Large intestine (tissue), 3 donors: ENCODE measurements around the gene P2RX3. TPM values are rescaled to one million over a fixed set of nuclear protein-coding genes. Genes with fewer than 3 reads are reported as not detected.
A peak's percentile ranks its signal among the peaks of the same experiment; 100 is the strongest.

Source experiments
- DNase-seq, 2 donors: peaks; one replicate each; pipeline versions ENCODE4 v3.0.0 to v3.0.0-alpha.2; 2013
- H3K27ac ChIP-seq: one replicate; pipeline ENCODE4 v1.5.1; 2013; ENCODE audit warnings: low read length
- H3K27me3 ChIP-seq: 2 replicates; pipeline ENCODE4 v1.6.1; 2013; ENCODE audit warnings: low read length; ENCODE audit not compliant: control insufficient read depth, insufficient read depth
- H3K36me3 ChIP-seq: 2 replicates; pipeline ENCODE4 v1.6.1; 2013; ENCODE audit warnings: low read length; ENCODE audit not compliant: control insufficient read depth, insufficient read depth
- H3K4me1 ChIP-seq: one replicate; pipeline ENCODE4 v1.6.1; 2013; ENCODE audit warnings: low read length; ENCODE audit not compliant: control insufficient read depth, insufficient read depth
- H3K4me3 ChIP-seq: one replicate; pipeline ENCODE4 v1.5.1; 2013; ENCODE audit warnings: low read length
- H3K9me3 ChIP-seq: one replicate; pipeline ENCODE4 v1.6.1; 2013; ENCODE audit warnings: mild to moderate bottlenecking, low read depth, low read length, moderate library complexity; ENCODE audit not compliant: control insufficient read depth
- WGBS: methylation state at CpG from one replicate; pipeline ENCODE4 v1.1.5; 2013; ENCODE audit warnings: low lambda C conversion rate; ENCODE audit not compliant: insufficient coverage; 5-methylcytosine and 5-hydroxymethylcytosine counted together
- polyA plus RNA-seq: library from polyadenylated mRNA; unstranded; fragments of 120-200 nt; gene quantifications from one replicate; pipeline ENCODE4 v1.2.1, GENCODE V29; 2013

The P2RX3 gene
- polyA plus RNA-seq, 1 donor: 2.1 TPM

DNA sequence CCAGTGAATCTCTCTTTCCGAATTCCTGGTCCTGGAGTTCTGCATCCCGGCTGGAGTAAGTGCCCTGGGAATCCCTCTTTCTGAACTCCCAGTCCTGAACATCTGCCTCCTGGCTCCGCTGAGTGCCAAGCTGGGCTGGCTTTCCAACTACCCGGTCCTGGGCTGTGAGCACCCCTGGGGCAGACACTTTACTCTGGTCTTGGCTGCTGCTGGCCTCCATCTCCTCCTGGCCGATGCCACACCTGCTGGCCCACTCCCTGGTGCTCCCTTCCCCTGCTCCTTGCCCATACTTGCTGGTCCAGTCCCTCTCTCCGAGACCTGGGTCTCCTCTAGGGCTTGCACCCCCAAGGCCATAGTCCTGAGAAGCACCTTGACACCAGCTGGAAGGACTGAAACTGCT lies 28.1 kb upstream of the P2RX3 start:
- peak overlapping the region; percentile 92 for H3K27ac ChIP-seq
- no peak overlapping the region for H3K4me3 ChIP-seq
- H3K4me1 ChIP-seq: peaks cover 70% of the 10 kb centered on the region

DNA sequence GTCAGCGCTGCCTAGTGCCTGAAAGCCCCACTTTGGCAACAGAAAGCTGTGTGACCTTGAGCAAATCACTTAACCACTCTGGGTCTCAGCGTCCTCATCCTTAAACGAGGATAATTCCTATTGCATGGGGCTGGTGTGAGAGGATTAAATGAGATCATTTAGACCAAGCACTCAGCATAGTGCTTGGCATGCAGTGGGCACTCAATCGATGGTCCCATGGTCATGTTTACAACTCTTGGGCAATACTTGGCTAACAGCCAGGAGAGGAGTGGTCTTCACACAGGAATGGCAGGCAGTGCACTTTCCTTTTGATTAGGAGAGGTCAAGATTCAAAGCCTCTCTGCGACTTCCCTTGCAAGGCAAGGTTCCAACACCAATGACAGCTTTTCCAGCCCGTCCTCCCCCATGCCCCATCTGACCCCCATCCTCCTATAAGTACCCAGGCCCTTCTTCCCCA lies 27.5 kb upstream of the P2RX3 start:
- Histone ChIP-seq H3K9me3 (no peaks in the 10 kb centered on the region), H3K4me3 (peak overlapping the region; percentile 60)
- DNase-seq: peak; percentile 67 to 83

More for the DNA sequence above, 28.1 kb upstream of the P2RX3 start:
- H3K27me3 ChIP-seq: no peaks in the 10 kb centered on the region
- no CpG with 5 or more reads among the region's 6 CpGs for WGBS
- no peaks in the 10 kb centered on the region for H3K9me3 ChIP-seq
- no peak for DNase-seq
- peaks cover 65% of the 10 kb centered on the region for H3K36me3 ChIP-seq

DNA sequence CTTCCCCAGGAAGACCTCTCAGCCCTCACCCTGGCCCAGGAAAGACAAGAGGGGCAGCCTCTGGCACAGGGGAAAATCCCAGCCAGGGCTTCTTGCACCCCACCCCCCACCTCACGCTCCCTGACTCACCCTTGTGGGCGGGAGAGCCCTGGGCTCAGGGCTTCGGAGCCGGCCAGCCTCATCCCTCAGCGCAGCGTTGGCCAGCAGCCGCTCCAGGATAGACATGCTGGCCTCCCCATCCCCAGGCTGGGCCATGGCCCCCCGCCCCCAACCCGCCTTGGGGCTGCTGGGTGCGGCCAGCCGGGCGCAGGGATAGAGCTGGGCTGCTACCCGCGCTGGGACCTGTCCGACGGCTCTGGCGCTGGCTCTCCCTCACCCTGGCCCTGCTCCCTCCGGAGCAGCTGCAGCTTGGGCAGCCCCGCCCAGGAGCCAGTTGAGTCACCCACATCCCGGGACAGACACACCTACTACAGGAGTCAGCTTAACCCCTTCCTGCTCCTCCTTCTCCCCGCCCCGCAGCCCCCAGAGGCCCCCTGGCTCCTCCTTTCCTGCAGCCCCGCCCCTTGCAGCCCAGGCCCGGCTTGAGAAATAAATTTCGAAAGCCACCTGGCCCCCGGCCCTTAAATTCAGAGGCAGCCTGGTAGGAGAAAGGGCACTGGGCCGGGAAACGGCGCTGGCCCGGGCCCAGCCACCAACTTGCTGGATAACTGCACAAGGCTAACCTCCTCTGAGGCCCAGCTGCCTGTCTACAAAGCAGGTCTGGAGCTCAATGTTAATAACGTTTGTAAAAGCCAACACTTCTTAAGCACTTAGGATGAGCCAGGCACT lies 26.8 kb upstream of the P2RX3 start:
- no CpG with 5 or more reads among the region's 31 CpGs for WGBS
- H3K36me3 ChIP-seq: peaks cover 68% of the 10 kb centered on the region
- peak overlapping the region; percentile 92 for H3K27ac ChIP-seq

More for the DNA sequence above, 27.5 kb upstream of the P2RX3 start:
- H3K27ac ChIP-seq: peak overlapping the region; percentile 92
- peaks cover 70% of the 10 kb centered on the region for H3K4me1 ChIP-seq
- peaks cover 63% of the 10 kb centered on the region for H3K36me3 ChIP-seq
- 100% methylated on average over 1 of the region's 6 CpGs for WGBS
- no peaks in the 10 kb centered on the region for H3K27me3 ChIP-seq

DNA sequence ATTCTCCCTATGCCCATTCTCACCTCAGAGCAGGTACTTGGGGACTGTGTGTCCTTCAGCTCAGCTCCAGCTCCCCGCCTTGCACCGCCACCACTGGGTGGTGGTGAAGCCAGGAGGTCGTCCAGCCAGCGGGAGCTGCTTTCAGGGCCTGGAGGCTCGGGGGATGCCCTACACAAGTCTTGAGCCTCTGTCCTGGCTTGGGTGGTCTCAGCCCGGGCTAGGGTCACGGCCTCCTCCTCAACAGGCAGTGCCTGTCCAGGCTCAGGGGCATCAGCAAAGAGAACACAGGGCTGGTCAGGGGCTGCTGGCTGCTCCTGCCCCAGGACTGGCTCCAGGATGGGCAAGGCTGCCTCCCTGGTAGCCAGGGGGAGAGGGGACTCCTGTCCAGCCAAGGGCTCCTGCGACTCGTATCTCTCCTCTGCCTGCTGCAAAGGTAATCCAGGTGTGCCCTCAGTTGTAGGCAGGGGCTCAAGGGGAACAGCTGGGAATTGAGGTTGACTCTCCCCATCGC lies 25.6 kb upstream of the P2RX3 start:
- Histone ChIP-seq H3K27me3 (no peaks in the 10 kb centered on the region), H3K27ac (peak overlapping the region; percentile 92), H3K4me1 (peaks cover 58% of the 10 kb centered on the region), H3K9me3 (no peaks in the 10 kb centered on the region), H3K4me3 (no peak overlapping the region), H3K36me3 (peaks cover 78% of the 10 kb centered on the region)
- WGBS: no CpG with 5 or more reads among the region's 10 CpGs
- no peak for DNase-seq

More for the DNA sequence above, 26.8 kb upstream of the P2RX3 start:
- Histone ChIP-seq H3K4me1 (peaks cover 68% of the 10 kb centered on the region), H3K9me3 (no peaks in the 10 kb centered on the region), H3K4me3 (peak overlapping the region; percentile 60), H3K27me3 (no peaks in the 10 kb centered on the region)
- DNase-seq: peak; percentile 95 to 97

DNA sequence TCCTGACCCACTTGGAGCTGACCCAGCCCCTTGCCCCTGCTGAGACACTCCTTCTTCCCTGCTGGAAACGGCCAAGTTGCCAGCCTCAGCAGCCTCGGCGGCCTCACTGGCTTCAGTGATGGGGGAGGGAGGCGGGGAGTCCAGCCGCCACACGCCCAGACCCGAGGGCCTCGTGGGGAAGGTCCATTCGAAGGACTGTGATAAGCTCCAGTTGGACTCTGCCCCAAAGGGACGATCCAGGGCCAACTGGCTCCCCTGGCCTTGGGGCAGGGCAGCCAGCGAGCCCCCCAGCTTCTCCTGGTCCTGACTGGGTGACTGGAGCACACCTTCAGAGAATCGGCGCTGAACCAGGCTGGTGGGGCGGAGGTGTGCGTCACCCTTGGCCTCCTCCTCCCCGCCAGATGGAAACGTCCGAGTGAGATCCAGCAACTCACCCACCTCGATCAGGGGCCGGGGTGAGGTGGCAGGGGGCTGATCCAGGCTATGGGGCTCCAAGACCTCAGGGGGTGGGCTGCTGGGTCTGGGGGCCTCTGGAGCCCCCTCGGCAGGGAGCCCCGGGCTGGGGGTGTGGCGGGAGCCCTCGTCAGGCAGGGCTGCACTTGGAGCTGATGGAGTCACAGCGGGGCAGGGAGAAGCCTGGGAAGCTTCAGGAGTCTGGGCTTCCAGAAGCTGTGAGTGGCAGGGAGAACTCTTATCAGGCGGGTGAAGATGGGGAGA lies 24.9 kb upstream of the P2RX3 start:
- peaks cover 53% of the 10 kb centered on the region for H3K4me1 ChIP-seq
- no CpG with 5 or more reads among the region's 26 CpGs for WGBS
- peak overlapping the region; percentile 92 for H3K27ac ChIP-seq
- no peak overlapping the region for H3K4me3 ChIP-seq
- H3K36me3 ChIP-seq: peaks cover 81% of the 10 kb centered on the region
- no peaks in the 10 kb centered on the region for H3K9me3 ChIP-seq
- DNase-seq: peak; percentile 74 to 90
- no peaks in the 10 kb centered on the region for H3K27me3 ChIP-seq

DNA sequence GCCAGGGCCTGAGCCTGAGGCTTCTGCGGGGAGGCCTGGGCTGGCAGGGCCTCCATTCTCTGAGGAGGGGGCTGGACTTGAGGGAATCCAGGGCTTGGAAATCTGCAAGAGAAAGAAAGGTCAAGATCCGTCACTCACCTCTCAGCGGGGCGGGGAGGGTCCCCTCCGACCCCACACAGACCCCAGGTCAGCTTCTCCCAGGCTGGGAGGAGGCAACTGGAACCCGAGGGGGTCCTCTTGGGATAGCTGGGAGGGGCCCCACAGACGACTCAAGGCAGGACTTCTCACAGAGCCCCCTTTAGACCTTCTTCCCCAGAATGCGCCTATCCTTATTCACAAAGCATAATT lies 24.4 kb upstream of the P2RX3 start:
- no peak overlapping the region for H3K4me3 ChIP-seq
- DNase-seq: no peak
- H3K4me1 ChIP-seq: peaks cover 50% of the 10 kb centered on the region
- no CpG with 5 or more reads among the region's 8 CpGs for WGBS
- peaks cover 80% of the 10 kb centered on the region for H3K36me3 ChIP-seq
- H3K27ac ChIP-seq: peak overlapping the region; percentile 92
- H3K9me3 ChIP-seq: no peaks in the 10 kb centered on the region
- H3K27me3 ChIP-seq: no peaks in the 10 kb centered on the region

DNA sequence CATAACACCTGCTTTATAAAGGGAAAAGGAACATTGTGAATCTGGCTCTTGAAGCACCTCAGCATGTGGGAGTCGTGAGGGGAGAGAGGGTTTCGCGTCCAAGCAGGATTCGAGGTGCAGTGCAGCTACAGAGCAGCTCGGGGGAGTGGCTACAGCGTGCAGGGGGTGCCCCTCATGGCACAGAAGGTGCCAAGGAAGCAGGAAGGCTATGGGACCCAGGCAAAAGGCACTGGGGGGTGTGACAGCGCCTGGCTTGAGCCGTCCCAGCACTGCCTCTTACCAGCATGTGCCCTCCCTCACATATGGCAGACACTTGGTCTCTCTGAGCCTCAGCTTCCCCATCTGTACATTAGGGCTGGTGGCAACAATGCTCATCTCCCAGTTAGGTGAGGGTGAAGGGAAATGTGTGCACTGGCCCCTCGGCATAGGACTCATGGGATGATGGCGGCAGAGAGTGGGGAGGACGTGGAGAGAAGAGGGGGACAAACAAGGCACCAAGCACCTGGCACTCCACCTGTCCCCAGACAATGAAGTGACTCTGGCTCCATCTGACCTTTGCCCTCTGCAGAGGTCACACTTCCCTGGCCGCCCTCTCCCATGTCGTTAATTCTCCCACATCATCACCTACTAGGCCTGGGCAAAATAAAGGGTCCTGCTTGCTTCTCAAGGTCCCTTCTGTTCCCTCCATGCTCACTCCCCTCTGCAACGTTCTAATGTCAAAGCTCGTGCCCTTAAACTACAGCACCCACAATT lies 23.8 kb upstream of the P2RX3 start:
- no peak overlapping the region for H3K4me3 ChIP-seq

DNA sequence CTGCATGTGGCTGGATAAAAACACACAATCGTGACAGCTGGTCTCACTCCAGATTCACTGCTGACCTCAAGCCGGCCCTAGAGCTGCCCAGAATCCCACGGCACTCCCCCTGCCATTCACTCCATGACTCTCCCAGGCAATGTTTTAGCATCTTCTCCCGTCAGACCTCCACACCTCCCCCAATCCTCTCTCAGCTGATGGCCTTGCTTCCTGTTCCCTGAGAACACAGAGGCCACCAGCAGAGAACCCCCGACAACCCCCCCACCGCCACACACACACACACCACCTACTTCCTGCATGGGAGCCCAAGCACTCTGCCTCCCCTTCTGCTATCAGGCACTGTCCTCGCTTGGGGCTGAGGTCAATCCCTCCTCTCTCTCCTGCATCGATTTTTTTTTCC lies 22.7 kb upstream of the P2RX3 start:
- Histone ChIP-seq H3K4me3 (no peak overlapping the region), H3K27me3 (no peaks in the 10 kb centered on the region), H3K27ac (no peak overlapping the region), H3K9me3 (no peaks in the 10 kb centered on the region), H3K4me1 (peaks cover 37% of the 10 kb centered on the region), H3K36me3 (peaks cover 74% of the 10 kb centered on the region)
- DNase-seq: peak in 1 of 2 donors; percentile 37
- WGBS: no CpG with 5 or more reads among the region's 8 CpGs

More for the DNA sequence above, 23.8 kb upstream of the P2RX3 start:
- no peaks in the 10 kb centered on the region for H3K9me3 ChIP-seq
- H3K4me1 ChIP-seq: peaks cover 44% of the 10 kb centered on the region
- H3K27me3 ChIP-seq: no peaks in the 10 kb centered on the region
- H3K27ac ChIP-seq: peak overlapping the region; percentile 92
- H3K36me3 ChIP-seq: peaks cover 77% of the 10 kb centered on the region
- no peak for DNase-seq
- WGBS: no CpG with 5 or more reads among the region's 15 CpGs

DNA sequence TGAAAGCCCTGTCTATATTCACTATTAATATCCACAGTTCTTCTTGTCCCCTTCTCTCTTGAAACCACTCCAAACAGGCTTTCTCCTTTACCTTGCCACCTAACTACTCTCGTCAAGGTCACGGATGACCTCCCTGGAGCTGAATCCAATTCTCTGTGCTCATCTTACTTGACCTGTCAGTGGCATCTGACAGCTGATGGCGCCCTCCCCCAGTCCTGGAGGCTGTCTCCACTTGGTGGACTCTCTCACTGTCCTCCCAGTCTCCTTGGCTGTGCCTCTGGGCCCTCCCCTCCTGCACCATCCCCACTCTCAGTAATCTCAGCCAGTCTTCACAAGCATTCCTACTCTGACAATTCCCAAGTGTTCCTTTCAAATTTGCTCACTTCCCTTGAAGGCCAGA lies 22.1 kb upstream of the P2RX3 start:
- H3K27me3 ChIP-seq: no peaks in the 10 kb centered on the region
- no peaks in the 10 kb centered on the region for H3K9me3 ChIP-seq
- peaks cover 77% of the 10 kb centered on the region for H3K36me3 ChIP-seq
- DNase-seq: no peak
- no peak overlapping the region for H3K27ac ChIP-seq
- no peak overlapping the region for H3K4me3 ChIP-seq
- H3K4me1 ChIP-seq: peaks cover 36% of the 10 kb centered on the region
- WGBS: no CpG with 5 or more reads among the region's 3 CpGs

DNA sequence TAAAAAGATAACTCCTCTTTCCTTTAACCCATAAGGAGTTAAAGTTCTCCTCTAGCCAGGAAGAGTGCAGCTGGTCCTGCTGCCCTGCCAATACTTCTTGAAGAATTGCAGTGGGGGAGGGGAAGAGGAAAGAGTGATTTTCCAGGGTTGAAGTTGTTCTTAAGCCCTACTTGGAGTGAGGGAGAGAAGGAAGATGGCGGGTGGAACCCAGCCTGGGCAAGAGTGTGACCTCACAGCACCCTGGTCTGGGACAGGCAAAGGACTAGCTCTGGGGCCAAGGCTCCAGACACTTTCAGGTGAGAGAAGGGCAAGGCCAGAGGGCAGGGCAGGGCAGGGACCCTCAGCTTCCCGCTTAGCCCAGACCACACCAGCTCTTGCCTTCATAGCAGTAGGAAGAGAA lies 20.0 kb upstream of the P2RX3 start:
- H3K4me1 ChIP-seq: peaks cover 37% of the 10 kb centered on the region
- H3K27ac ChIP-seq: peak overlapping the region; percentile 5
- no CpG with 5 or more reads among the region's 2 CpGs for WGBS
- H3K36me3 ChIP-seq: peaks cover 66% of the 10 kb centered on the region
- H3K4me3 ChIP-seq: no peak overlapping the region
- peak in 1 of 2 donors; percentile 37 for DNase-seq
- no peaks in the 10 kb centered on the region for H3K9me3 ChIP-seq
- H3K27me3 ChIP-seq: no peaks in the 10 kb centered on the region
